ENCODE measurements around the gene EHF. TPM values are rescaled to one million over a fixed set of nuclear protein-coding genes. Genes with fewer than 3 reads are reported as not detected.

Gene EHF
- total and polyA plus RNA-seq, 2 of the 13 experiments (the other 11 are each of a cell fraction or from before 2014, with no cell fraction given): 0.04 to 0.46 TPM

GRCh38 chr11:34665077-34665835 is 44.4 kb downstream of the EHF start (continued):
- TF ChIP-seq, protein P1, sequence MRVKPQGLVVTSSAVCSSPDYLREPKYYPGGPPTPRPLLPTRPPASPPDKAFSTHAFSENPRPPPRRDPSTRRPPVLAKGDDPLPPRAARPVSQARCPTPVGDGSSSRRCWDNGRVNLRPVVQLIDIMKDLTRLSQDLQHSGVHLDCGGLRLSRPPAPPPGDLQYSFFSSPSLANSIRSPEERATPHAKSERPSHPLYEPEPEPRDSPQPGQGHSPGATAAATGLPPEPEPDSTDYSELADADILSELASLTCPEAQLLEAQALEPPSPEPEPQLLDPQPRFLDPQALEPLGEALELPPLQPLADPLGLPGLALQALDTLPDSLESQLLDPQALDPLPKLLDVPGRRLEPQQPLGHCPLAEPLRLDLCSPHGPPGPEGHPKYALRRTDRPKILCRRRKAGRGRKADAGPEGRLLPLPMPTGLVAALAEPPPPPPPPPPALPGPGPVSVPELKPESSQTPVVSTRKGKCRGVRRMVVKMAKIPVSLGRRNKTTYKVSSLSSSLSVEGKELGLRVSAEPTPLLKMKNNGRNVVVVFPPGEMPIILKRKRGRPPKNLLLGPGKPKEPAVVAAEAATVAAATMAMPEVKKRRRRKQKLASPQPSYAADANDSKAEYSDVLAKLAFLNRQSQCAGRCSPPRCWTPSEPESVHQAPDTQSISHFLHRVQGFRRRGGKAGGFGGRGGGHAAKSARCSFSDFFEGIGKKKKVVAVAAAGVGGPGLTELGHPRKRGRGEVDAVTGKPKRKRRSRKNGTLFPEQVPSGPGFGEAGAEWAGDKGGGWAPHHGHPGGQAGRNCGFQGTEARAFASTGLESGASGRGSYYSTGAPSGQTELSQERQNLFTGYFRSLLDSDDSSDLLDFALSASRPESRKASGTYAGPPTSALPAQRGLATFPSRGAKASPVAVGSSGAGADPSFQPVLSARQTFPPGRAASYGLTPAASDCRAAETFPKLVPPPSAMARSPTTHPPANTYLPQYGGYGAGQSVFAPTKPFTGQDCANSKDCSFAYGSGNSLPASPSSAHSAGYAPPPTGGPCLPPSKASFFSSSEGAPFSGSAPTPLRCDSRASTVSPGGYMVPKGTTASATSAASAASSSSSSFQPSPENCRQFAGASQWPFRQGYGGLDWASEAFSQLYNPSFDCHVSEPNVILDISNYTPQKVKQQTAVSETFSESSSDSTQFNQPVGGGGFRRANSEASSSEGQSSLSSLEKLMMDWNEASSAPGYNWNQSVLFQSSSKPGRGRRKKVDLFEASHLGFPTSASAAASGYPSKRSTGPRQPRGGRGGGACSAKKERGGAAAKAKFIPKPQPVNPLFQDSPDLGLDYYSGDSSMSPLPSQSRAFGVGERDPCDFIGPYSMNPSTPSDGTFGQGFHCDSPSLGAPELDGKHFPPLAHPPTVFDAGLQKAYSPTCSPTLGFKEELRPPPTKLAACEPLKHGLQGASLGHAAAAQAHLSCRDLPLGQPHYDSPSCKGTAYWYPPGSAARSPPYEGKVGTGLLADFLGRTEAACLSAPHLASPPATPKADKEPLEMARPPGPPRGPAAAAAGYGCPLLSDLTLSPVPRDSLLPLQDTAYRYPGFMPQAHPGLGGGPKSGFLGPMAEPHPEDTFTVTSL (CRISPR knock-in tag; IDR thresholded peaks at IDR 0.05; ENCODE audit: borderline replicate concordance): peak; percentile 92; the same call in 1 of the 2 replicates
- TF ChIP-seq PPARG (CRISPR knock-in tag; conservative IDR thresholded peaks at IDR 0.05): peak; percentile 83
- peak; percentile 65; the same call in 1 of the 2 replicates for TF ChIP-seq ATF1 (CRISPR knock-in tag; IDR thresholded peaks at IDR 0.05)
- TF ChIP-seq, protein P2, sequence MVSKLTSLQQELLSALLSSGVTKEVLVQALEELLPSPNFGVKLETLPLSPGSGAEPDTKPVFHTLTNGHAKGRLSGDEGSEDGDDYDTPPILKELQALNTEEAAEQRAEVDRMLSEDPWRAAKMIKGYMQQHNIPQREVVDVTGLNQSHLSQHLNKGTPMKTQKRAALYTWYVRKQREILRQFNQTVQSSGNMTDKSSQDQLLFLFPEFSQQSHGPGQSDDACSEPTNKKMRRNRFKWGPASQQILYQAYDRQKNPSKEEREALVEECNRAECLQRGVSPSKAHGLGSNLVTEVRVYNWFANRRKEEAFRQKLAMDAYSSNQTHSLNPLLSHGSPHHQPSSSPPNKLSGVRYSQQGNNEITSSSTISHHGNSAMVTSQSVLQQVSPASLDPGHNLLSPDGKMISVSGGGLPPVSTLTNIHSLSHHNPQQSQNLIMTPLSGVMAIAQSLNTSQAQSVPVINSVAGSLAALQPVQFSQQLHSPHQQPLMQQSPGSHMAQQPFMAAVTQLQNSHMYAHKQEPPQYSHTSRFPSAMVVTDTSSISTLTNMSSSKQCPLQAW (CRISPR knock-in tag; IDR thresholded peaks at IDR 0.05): peak; percentile 33; the same call in 1 of the 2 replicates
- TF ChIP-seq, protein P3, sequence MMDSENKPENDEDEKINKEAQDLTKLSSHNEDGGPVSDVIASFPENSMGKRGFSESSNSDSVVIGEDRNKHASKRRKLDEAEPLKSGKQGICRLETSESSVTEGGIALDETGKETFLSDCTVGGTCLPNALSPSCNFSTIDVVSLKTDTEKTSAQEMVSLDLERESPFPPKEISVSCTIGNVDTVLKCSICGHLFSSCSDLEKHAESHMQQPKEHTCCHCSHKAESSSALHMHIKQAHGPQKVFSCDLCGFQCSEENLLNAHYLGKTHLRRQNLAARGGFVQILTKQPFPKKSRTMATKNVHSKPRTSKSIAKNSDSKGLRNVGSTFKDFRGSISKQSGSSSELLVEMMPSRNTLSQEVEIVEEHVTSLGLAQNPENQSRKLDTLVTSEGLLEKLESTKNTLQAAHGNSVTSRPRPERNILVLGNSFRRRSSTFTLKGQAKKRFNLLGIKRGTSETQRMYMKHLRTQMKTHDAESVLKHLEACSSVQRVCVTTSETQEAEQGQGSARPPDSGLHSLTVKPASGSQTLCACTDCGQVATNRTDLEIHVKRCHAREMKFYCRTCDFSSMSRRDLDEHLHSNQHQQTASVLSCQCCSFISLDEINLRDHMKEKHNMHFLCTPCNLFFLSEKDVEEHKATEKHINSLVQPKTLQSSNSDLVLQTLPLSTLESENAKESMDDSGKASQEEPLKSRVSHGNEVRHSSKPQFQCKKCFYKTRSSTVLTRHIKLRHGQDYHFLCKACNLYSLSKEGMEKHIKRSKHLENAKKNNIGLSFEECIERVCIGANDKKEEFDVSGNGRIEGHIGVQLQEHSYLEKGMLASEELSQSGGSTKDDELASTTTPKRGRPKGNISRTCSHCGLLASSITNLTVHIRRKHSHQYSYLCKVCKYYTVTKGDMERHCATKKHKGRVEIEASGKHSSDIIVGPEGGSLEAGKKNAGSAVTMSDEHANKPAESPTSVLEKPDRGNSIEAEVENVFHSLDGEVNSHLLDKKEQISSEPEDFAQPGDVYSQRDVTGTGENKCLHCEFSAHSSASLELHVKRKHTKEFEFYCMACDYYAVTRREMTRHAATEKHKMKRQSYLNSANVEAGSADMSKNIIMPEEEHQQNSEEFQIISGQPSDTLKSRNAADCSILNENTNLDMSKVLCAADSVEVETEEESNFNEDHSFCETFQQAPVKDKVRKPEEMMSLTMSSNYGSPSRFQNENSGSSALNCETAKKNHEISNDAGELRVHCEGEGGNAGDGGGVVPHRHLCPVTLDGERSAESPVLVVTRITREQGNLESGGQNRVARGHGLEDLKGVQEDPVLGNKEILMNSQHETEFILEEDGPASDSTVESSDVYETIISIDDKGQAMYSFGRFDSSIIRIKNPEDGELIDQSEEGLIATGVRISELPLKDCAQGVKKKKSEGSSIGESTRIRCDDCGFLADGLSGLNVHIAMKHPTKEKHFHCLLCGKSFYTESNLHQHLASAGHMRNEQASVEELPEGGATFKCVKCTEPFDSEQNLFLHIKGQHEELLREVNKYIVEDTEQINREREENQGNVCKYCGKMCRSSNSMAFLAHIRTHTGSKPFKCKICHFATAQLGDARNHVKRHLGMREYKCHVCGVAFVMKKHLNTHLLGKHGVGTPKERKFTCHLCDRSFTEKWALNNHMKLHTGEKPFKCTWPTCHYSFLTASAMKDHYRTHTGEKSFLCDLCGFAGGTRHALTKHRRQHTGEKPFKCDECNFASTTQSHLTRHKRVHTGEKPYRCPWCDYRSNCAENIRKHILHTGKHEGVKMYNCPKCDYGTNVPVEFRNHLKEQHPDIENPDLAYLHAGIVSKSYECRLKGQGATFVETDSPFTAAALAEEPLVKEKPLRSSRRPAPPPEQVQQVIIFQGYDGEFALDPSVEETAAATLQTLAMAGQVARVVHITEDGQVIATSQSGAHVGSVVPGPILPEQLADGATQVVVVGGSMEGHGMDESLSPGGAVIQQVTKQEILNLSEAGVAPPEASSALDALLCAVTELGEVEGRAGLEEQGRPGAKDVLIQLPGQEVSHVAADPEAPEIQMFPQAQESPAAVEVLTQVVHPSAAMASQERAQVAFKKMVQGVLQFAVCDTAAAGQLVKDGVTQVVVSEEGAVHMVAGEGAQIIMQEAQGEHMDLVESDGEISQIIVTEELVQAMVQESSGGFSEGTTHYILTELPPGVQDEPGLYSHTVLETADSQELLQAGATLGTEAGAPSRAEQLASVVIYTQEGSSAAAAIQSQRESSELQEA (CRISPR knock-in tag; IDR thresholded peaks at IDR 0.05; ENCODE audit: not compliant biosample characterization): no peak
- TF ChIP-seq RXRA (CRISPR knock-in tag; IDR thresholded peaks at IDR 0.05): peak; percentile 45; the same call in 1 of the 2 replicates
- TF ChIP-seq CBX2 (IDR thresholded peaks at IDR 0.05; ENCODE audit: low read depth, low read length): no peak
- no peak for TF ChIP-seq CBX2 (CRISPR knock-in tag; IDR thresholded peaks at IDR 0.05; ENCODE audit: low read depth)
- TF ChIP-seq ONECUT2 (CRISPR knock-in tag; IDR thresholded peaks at IDR 0.05): 0 out of 2 replicates have a peak, but pooled peaks have one; percentile 17
- peak; percentile 21 to 75; a peak in 3 of 4 replicates for TF ChIP-seq NR2F1 (CRISPR knock-in tag; IDR thresholded peaks at IDR 0.05)
- TF ChIP-seq ZNF563 (CRISPR knock-in tag; IDR thresholded peaks at IDR 0.05): no peak
- TF ChIP-seq ETV5 (CRISPR knock-in tag; IDR thresholded peaks at IDR 0.05; ENCODE audit: borderline replicate concordance): peak; percentile 39; the same call in 1 of the 2 replicates
- 0 out of 2 replicates have a peak, but pooled peaks have one; percentile 25 for TF ChIP-seq IRF2 (CRISPR knock-in tag; IDR thresholded peaks at IDR 0.05)

Data from HepG2 (cell line).